Thyroid gland (tissue), 4 donors: ENCODE measurements around the gene AXDND1. TPM values are rescaled to one million over a fixed set of nuclear protein-coding genes. Genes with fewer than 3 reads are reported as not detected.

Experiments used
- DNase-seq, 2 donors: peaks; one replicate each; pipeline ENCODE4 v3.0.0-alpha.2; 2019
- H3K27ac ChIP-seq, 3 donors: fragments of 200-600 bp; sonication (generic); 1 replicate in 2 of 3; 2 replicates in 1 of 3; pipeline ENCODE4 v1.5.1; 2016 to 2019; ENCODE audit warnings: mild to moderate bottlenecking in 1 of 3, moderate library complexity in 1 of 3
- H3K27me3 ChIP-seq: fragments of 200-600 bp; sonication (generic); one replicate; pipeline ENCODE4 v1.5.1; 2019
- H3K36me3 ChIP-seq, 2 donors: fragments of 200-600 bp; sonication (generic); one replicate each; pipeline ENCODE4 v1.5.1; 2016 to 2019
- H3K4me1 ChIP-seq, 2 donors: fragments of 200-600 bp; sonication (generic); one replicate each; pipeline ENCODE4 v1.5.1; 2017 to 2019
- H3K4me3 ChIP-seq, 3 donors: fragments of 200-600 bp; sonication (generic); replicated peaks in 1 of 3; 1 replicate in 2 of 3; 2 replicates in 1 of 3; pipeline ENCODE4 v1.5.1; 2016; ENCODE audit warnings: mild to moderate bottlenecking in 1 of 3
- H3K9me3 ChIP-seq: fragments of 200-600 bp; sonication (generic); one replicate; pipeline ENCODE4 v1.5.1; 2017
- POLR2A ChIP-seq, 2 donors: fragments of 450-650 bp; IDR thresholded peaks; one replicate each; pipeline ENCODE4 v1.6.1; 2017; ENCODE audit warnings: antibody characterized with exemption in 2 of 2, mild to moderate bottlenecking in 2 of 2, moderate library complexity in 1 of 2
- WGBS, 2 donors: methylation state at CpG; one replicate each; pipeline ENCODE4 v1.1.5; 2017; 5-methylcytosine and 5-hydroxymethylcytosine counted together
- intact Hi-C: fragments of 100-400 bp; cut with DNase I; formaldehyde crosslinking; loops from one replicate; pipeline ENCODE4 v1.15.1; 2023
- total RNA-seq, 4 donors: library from RNA; depleted of rRNA; stranded (reverse); fragments of >200 nt; gene quantifications; one replicate each; pipeline ENCODE4 v1.2.3, GENCODE V29; 2016
- TF ChIP-seq, protein P1 (sequence below), 6 experiments: fragments of 200-600 bp in 3 of 6; fragments of 450-650 bp in 3 of 6; sonication (generic) in 3 of 6; IDR thresholded peaks; one replicate each; pipeline ENCODE4 v1.5.1; 2016 to 2019; ENCODE audit warnings: antibody characterized with exemption in 6 of 6, mild to moderate bottlenecking in 2 of 6, inconsistent platforms in 1 of 6, moderate library complexity in 1 of 6

AXDND1 gene
- total RNA-seq, 4 donors from 2014 or later = 0.27 to 4.0 (median 2.1) TPM

DNA sequence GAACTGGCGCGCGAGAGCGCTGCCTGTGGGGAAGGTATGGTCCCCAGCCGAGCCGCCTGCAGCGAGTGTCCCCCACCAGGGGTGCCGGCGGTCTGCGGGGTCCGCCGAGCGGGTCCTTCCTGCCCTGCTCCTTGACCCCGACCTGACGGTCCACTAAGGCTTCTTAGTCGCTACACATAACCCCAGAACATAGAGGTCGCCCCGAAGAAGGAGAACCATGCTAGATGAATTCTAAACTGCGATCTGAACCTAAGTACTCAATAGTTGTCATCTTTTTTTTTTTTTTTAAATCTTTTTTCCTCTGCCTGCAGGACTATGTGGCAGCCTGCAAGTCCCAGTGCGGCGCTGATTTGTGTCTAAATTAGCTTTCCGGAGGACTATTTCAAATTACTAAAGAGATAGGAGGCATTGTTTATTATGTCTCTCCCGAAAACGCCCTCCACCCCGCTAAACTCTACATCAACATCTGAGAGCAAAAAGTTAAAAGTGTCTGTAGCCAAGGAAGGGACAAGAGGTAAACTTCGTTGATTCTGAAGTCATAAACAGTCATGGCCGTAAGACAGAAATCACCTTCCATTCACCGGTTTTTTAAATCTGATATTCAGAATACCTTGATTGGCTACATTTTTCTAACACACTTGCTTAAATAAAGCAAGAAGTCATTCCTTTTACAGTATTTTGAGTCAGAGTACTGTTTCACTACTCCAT is 476 bp downstream of the AXDND1 start:
- H3K4me1 ChIP-seq = peaks cover 0 to 8% of the 10 kb centered on the region in 2 donors
- TF ChIP-seq POLR2A (IDR thresholded peaks at IDR 0.05) = no peak
- TF ChIP-seq, protein P1, sequence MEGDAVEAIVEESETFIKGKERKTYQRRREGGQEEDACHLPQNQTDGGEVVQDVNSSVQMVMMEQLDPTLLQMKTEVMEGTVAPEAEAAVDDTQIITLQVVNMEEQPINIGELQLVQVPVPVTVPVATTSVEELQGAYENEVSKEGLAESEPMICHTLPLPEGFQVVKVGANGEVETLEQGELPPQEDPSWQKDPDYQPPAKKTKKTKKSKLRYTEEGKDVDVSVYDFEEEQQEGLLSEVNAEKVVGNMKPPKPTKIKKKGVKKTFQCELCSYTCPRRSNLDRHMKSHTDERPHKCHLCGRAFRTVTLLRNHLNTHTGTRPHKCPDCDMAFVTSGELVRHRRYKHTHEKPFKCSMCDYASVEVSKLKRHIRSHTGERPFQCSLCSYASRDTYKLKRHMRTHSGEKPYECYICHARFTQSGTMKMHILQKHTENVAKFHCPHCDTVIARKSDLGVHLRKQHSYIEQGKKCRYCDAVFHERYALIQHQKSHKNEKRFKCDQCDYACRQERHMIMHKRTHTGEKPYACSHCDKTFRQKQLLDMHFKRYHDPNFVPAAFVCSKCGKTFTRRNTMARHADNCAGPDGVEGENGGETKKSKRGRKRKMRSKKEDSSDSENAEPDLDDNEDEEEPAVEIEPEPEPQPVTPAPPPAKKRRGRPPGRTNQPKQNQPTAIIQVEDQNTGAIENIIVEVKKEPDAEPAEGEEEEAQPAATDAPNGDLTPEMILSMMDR (IDR thresholded peaks at IDR 0.05) = peak in 1 of 6 experiments; percentile 19
- peak overlapping the region; percentile 76 to 98 (median 90) for H3K27ac ChIP-seq
- H3K9me3 ChIP-seq = no peaks in the 10 kb centered on the region
- no peaks in the 10 kb centered on the region for H3K27me3 ChIP-seq
- DNase-seq = peak; percentile 10 to 23
- H3K4me3 ChIP-seq = peak overlapping the region; percentile 58 to 84 (median 68)
- no peaks in the 10 kb centered on the region for H3K36me3 ChIP-seq
- WGBS, 2 donors = 4 to 7% methylated on average over 20 to 26 of the region's 28 CpGs
- intact Hi-C loops = loop anchor here (5.0 kb wide), 1 partner anchor 284 kb away; the partner anchor contains the start of gene TOR3A

DNA sequence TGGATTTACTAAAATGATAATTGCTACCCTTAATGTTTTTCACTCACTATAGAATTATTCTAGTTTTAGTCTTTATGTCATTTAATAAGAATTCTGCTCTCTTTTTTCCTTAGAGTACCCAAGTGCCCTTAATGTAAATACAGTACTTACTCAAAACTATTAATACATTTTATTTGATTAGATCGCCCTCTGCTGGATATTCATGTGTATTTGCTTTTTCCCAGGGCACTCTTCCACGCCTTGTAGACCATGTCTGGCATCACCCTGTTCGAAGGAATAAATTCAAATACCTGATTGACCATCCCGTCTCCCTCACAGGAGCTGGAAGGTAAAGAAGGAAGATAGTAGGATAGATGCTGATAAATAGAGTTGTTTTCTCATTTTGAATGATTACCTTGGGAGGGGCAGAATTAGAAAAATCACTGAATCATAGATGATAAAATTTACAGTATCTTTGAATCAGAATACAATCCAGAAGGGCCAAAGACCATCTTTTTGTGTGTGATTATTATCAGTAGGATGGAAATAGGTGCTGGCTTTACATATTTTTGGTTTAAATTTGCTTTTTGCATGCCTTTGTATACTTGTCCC is 4.1 kb downstream of the AXDND1 start:
- no peak for TF ChIP-seq POLR2A (IDR thresholded peaks at IDR 0.05)
- TF ChIP-seq, protein P1 (IDR thresholded peaks at IDR 0.05) = peak; percentile 61 to 77 (median 70)
- Histone ChIP-seq H3K36me3 (no peaks in the 10 kb centered on the region), H3K27me3 (no peaks in the 10 kb centered on the region), H3K4me1 (peaks cover 0 to 8% of the 10 kb centered on the region in 2 donors), H3K4me3 (no peak overlapping the region), H3K27ac (no peak overlapping the region), H3K9me3 (no peaks in the 10 kb centered on the region)
- peak in 1 of 2 donors; percentile 19 for DNase-seq
- intact Hi-C loops = loop anchor here (5.0 to 10.0 kb wide), 2 partner anchors 288 to 595 kb away; partner anchors contain the start of gene TOR3A
- 2 to 4% methylated on average over 4 of the region's 4 CpGs for WGBS, 2 donors

DNA sequence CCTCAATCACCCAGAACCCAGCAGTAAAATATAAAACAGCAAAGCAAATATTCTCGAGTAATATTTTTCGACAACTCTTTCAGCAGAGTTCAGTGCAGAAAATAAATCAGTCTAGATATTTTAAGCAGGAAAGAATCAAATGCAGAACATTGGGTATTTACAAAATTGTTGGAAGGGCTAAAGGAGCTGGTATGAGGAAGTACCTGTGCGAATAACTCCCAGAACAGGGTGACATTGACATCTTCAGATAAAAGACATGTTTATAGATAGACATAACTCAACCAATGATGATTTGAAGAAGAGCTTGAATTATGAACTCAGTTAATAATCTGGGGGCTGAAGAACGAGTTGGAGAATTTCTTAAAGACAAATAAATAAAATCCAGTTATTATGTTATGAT is 6.4 kb downstream of the AXDND1 start:
- TF ChIP-seq, protein P1 (IDR thresholded peaks at IDR 0.05) = no peak
- no peak for TF ChIP-seq POLR2A (IDR thresholded peaks at IDR 0.05)
- 87 to 90% methylated on average over 4 of the region's 4 CpGs for WGBS, 2 donors
- Histone ChIP-seq H3K36me3 (no peaks in the 10 kb centered on the region), H3K27me3 (no peaks in the 10 kb centered on the region), H3K27ac (no peak overlapping the region), H3K9me3 (no peaks in the 10 kb centered on the region), H3K4me3 (no peak overlapping the region), H3K4me1 (no peaks in the 10 kb centered on the region)
- intact Hi-C loops = loop anchor here (10.0 kb wide), 1 partner anchor 597 kb away; no protein-coding TSS in a partner anchor
- no peak for DNase-seq

DNA sequence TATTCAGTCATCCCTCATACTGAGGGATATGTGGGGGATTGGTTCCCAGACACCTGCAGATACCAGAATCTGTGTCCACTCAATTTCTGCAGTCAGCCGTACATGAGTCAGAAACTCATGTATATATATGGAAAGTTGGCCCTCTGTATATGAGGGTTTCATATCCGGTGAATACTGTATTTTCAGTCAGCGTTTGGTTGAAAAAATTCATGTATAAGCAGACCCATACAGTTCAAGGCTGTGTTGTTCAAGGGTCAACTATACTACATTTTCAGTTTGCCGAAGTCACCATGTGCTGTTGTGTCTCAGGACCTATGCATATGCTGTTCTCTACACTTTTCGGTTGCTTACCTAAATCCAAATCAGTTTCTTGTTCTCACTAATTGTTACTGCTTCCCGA is 10.5 kb downstream of the AXDND1 start:
- WGBS, 2 donors = 93% methylated on average over 6 of the region's 6 CpGs
- Histone ChIP-seq H3K27ac (no peak overlapping the region), H3K36me3 (no peaks in the 10 kb centered on the region), H3K27me3 (no peaks in the 10 kb centered on the region), H3K4me3 (no peak overlapping the region), H3K4me1 (no peaks in the 10 kb centered on the region), H3K9me3 (no peaks in the 10 kb centered on the region)
- intact Hi-C loops = loop anchor here (10.0 kb wide), 1 partner anchor 601 kb away; no protein-coding TSS in a partner anchor
- TF ChIP-seq, protein P1 (IDR thresholded peaks at IDR 0.05) = no peak
- no peak for TF ChIP-seq POLR2A (IDR thresholded peaks at IDR 0.05)
- DNase-seq = no peak

DNA sequence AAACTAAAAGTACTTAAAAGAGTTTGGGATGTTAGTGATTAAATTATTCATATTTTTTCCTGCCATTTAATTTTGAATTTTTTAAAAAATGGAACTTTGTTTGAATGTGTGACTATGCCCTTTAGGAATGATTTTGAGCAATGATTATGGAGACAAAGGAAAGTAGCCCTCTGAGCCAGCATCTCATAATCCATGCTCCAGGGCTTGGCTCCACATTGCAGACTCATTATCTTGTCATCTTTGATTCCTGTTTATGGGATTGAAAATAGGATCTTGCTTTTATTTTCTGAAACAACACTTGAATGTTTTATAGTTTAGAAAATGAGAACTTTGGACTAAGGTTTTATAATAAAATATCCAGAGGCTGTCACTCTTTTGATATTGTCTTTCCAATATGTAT is 14.5 kb downstream of the AXDND1 start:
- no peaks in the 10 kb centered on the region for H3K9me3 ChIP-seq
- H3K36me3 ChIP-seq = no peaks in the 10 kb centered on the region
- TF ChIP-seq, protein P1 (IDR thresholded peaks at IDR 0.05) = no peak
- TF ChIP-seq POLR2A (IDR thresholded peaks at IDR 0.05) = no peak
- no peaks in the 10 kb centered on the region for H3K27me3 ChIP-seq
- H3K4me3 ChIP-seq = no peak overlapping the region
- no peaks in the 10 kb centered on the region for H3K4me1 ChIP-seq
- intact Hi-C loops = no loop called here
- no peak for DNase-seq
- H3K27ac ChIP-seq = no peak overlapping the region
